Renal cortical epithelial cell (primary cell): ENCODE measurements around the gene PET100. TPM values are rescaled to one million over a fixed set of nuclear protein-coding genes. Genes with fewer than 3 reads are reported as not detected.
"Not testable (repeated sequence)": the region's sequence is repeated elsewhere in the genome, so short reads cannot be mapped to it uniquely, and the experiment has no call there.

Source experiments
- DNase-seq: peaks from one replicate; pipeline ENCODE4 v3.0.0-alpha.2; 2011; ENCODE audit warnings: low read depth
- total RNA-seq: library from RNA; depleted of rRNA; stranded (reverse); fragments of >200 nt; gene quantifications from 2 replicates; pipeline ENCODE4 v1.2.3, GENCODE V29; 2014

Gene PET100
- total RNA-seq, 1 donor from 2014 or later: 15.3 TPM

DNA sequence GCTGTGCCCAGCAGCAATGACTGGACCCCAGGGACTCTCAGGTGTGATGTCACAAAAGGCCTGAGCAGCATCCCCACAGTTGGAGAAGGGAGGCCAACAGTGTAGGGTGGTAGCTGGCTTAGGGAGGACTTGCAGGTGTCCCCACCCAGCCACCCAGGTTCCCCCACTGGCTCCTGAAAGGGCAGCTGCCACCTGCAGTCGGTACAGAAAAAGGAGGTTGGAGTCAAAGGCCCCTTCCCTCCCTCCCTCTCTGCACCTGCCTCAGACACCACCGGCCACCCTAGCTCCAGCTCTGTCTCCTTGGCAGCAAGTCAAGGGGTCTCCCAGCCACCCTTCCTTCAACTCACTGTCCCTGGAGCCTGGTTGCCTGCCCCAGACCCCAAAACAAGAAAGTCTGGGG, 4.1 kb downstream of the PET100 start, which contains the start of gene PCP2:
Gene PCP2, minus strand, starts transcription at position 22 of the 400 bp plus-strand sequence. CDS start 262 bp downstream, outside the sequence.
- no peak for DNase-seq

DNA sequence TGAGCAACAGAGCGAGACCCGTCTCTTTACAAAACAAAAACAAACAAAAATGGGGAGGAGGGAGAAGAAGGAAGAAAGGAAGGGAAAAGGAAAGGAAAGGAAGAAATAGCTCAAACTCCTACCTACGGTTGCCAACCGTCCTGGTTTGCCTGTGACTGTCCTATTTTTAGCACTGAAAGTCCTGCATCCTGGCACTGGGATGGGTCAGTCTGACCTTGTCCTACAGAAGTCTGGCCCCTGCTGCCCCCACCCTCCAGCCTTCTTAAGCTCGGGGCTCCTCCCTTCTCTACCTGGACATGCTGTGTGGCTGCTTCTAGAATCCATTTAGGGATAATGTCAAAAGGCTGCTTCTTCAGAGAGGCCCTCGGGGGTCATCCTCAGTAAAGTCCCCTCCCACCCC, 6.1 kb downstream of the PET100 start:
- DNase-seq: no peak

DNA sequence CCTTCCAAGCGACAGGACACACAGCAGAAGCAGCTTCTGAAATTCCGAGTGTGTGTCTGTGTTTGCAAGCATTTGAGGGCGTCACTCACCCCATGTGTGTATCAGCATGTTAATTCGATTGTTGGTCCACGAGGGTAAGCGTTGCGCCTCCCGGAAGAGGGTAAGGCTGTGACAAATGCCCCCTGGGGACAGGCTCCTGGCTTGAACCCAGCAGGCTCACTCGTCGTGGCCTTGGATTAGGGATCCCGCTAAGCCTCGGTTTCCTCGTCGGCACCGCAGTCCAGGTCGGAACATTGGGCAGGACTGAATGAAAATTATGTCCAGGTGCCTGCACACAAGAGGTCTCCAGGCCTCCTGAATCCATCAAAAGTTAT, 6.7 kb downstream of the PET100 start:
- no peak for DNase-seq

DNA sequence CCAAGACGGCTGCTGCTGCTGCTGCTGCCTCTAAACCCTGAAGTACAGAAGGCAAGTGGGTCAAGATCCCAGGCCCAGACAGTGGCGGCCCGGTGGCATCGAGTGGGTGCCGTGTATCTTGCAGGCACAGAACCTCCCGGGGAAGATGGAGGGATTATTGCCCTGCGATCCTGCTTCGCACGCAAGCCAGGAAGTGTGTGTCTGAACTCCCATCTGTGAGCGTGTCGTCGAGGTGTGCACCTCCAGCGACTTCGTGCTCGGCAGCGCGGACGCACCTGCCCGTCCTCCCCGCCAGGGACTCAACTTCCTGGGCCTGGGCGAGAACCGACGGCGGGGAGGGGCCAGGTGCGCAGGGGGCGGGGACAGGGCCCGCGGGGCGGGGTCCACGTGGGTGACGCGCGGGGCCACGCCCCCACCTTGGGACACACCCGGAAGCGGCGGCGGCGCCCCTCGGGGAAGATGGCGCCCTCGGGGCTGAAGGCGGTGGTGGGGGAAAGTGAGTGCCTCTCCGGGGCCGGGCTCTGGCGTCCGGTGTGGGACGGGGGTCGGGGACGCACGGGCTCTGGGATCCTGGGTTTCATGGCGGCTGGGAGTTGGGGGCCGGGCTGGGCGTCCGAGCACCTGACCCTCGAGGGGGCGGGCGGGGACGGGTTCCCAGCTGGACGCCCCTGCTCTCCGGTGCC, 7.2 kb downstream of the PET100 start, which contains the start of gene STXBP2:
Gene STXBP2, plus strand, starts transcription at position 420 of the 683 bp plus-strand sequence. Its CDS starts 40 bp downstream, at position 460.
- DNase-seq: peak; percentile 19

DNA sequence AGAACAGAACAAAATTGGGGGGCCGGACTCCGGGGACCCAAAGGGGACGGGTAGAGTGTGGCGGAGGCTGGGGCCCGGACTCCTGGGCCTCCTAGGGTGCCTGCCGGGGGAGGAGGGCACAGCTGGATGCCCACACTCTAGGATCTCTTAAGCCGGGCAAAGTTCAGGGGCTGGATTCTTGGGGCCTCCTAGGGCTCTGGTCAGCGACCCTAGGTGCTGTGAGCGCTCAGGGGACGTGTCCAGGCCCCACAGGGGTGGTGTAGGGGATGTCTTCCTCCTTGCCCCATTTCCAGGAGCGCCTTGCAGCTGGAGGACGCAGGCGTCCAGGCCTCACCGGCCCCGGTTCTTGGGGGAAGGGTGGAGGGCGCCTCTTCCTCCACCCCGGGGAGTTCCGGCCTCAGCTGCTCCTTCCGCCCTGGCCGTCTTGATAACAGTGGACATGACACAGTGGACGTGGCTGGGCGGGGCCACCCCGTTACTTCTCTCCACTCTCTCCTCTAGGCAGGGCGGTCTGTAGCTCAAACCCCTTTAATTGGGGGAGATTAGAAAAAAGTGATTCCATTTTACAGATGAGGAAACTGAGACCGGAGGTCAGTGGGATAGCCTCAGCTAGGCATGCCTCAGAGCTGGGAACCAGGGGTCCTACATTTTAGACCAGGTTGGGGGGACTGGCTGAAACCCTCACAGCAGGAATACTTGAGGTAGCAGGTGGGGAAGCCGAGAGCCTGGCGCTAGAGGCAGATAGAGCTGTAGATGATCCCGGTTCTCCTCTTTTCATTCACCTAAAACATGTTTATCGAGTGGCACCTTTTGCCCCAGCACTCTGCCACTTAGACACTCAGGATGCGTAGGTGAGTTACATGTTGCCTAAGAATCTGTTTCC, 8.0 kb downstream of the PET100 start:
- DNase-seq: no peak

GRCh38 chr19:7638802-7639465, 9.3 kb downstream of the PET100 start:
- no peak for DNase-seq

DNA sequence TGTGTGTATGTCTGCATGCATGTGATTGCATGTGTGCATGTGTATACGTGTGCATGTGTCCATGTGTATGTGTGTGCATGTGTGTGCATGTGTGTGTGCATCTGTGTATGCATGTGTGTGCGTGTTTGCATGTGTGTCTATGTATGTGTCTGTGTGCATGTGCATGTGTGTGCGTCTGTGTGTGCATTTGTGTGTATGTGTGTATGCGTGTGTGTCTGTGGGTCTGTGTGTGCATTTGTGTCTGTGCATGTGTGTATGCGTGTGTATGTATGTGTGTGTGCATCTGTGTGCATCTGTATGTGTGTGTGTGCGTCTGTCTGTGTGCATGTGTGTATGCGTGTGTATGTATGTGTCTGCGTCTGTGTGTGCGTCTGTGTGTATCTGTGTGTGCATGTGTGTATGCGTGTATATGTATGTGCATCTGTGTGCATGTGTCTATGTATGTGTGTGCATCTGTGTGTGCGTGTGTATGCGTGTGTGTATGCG, 10.3 kb downstream of the PET100 start:
- DNase-seq: no peak

GRCh38 chr19:7640803-7641202, 11.2 kb downstream of the PET100 start:
- DNase-seq: no peak

DNA sequence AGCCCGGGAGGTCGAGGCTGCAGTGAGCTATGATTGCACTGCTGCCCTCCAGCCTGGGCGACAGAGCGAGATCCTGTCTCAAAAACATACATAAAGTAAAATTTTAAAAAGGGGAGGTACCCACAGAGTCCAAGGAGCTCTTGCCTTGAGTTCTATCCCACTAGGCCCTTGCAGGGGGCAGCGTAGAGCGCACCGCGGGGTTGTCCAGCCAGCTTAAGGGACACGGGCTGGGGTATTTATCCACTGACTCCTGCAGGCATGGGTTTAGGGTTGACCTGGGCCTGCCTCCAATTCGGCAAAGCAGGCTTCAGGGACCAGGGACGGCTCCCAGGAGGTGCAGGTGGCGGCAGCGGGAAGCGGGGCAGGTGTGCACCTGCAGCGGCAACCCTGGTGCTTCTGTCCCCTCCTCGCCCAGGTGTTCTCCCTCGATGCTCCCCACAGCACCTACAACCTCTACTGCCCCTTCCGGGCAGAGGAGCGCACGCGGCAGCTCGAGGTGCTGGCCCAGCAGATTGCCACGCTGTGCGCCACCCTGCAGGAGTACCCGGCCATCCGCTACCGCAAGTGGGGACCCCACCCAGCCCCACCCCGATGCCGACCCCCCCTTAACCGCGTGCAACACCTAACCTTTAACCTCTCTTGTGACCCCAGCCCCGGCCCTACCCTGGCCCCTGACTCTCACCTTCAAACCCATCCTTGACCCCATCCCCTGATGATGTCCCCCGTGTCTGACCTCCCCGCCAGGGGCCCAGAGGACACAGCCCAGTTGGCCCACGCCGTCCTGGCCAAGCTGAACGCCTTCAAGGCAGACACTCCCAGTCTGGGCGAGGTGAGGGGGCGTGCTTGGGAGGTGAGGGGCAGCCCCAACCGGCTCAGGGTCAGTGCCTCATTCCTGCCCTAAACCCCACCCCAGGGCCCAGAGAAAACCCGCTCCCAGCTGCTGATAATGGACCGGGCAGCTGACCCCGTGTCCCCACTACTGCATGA, 12.0 kb downstream of the PET100 start:
- DNase-seq: no peak

GRCh38 chr19:7642295-7643030, 12.9 kb downstream of the PET100 start:
- DNase-seq: no peak

- DNase-seq: no peak
Observed at GRCh38 chr19:7643031-7643415, 13.4 kb downstream of the PET100 start.

- DNase-seq: not testable (repeated sequence)
Observed at GRCh38 chr19:7643629-7644549, 14.3 kb downstream of the PET100 start.

DNA sequence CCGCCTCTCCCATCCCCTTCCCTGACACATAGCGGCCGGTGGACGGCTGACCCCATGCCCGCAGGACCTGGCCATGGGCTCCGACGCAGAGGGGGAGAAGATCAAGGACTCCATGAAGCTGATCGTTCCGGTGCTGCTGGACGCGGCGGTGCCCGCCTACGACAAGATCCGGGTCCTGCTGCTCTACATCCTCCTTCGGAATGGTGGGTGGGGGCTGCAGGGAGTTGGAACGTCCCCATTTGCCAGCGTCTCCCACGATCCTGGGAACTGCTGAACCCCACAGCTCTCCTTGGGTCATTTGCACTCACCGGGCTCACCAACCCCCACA, 14.9 kb downstream of the PET100 start:
- DNase-seq: no peak

DNA sequence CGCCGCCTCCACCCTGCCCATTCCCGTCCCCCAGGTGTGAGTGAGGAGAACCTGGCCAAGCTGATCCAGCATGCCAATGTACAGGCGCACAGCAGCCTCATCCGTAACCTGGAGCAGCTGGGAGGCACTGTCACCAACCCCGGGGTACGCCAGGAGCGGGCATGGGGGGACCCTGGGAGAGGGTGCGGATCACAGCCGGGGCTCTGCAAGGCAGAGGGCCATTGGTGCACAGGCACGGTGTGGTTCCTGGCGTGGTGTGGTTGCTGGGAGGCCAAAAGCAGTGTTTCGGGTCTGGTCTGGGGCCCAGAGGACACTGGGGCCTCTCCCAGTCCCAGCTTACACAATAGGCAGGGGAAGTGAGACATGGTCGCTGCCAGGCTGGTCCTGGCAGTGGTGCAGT, 15.6 kb downstream of the PET100 start:
- DNase-seq: no peak

DNA sequence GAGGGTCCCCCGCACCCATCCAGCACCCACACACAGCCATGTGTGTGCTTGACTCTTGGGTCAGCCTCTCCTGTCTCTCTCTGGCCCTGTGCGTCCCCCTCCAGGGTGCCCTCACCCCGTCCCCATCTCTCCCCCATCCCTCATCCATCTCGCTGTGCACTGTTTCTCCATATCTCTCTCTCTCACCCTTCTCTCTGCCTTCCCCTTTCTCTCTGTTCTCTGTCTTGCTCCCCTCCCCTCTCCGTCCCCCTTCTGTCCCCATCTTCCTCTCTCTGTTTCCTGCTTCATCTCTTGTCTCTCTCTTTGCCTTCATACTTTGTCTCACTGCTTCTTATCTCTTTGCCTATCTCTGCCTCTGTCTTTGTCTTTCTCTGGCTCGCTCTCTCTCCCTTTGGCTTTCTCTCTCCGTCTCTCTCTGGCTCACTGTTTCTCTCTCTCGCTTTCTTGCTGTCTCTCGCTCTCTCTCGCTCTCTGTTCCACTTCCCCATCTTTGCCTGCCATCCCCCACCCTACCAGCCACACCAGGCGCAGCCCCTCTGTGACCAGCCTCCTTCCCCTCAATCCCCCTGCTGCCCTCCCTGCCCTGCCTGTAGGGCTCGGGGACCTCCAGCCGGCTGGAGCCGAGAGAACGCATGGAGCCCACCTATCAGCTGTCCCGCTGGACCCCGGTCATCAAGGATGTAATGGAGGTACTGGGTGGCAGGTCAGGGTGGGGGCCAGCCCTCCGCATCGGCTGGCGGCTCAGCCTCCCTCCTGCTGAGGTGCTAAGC, 16.2 kb downstream of the PET100 start:
- DNase-seq: no peak

GRCh38 chr19:7646426-7646700, 16.8 kb downstream of the PET100 start:
- no peak for DNase-seq

GRCh38 chr19:7647156-7647555, 17.6 kb downstream of the PET100 start:
- DNase-seq: no peak

- DNase-seq: no peak
Observed at GRCh38 chr19:7648265-7649014, 18.8 kb downstream of the PET100 start.
